AG04449 (cell line): Measurements from ENCODE around the gene LRIG3.

Experiments
- CTCF ChIA-PET: fragments of 350-600 bp; formaldehyde crosslinking; extraction: SDS; loops from one replicate; lab custom pipeline; 2021; ENCODE audit warnings: antibody characterized with exemption; lab: Yijun Ruan, JAX
- POLR2A ChIA-PET: fragments of 400-600, 350-600 bp; formaldehyde crosslinking; extraction: SDS; loops from one replicate; lab custom pipeline; 2020; ENCODE audit warnings: antibody characterized with exemption, inconsistent platforms; lab: Yijun Ruan, JAX
- DNase-seq: peaks from one replicate; pipeline ENCODE4 v3.0.0-alpha.2; 2010; ENCODE audit warnings: low read depth, low spot score
- H3K4me3 ChIP-seq: 2 replicates; pipeline ENCODE4 v1.5.1; 2011; ENCODE audit warnings: low read depth, mild to moderate bottlenecking, control low read depth, low read length
- TF ChIP-seq, protein P1 (sequence below): IDR thresholded peaks from one replicate; pipeline ENCODE4 v1.5.1; 2011; ENCODE audit warnings: mild to moderate bottlenecking, moderate library complexity, low read length, control low read depth, inconsistent platforms; ENCODE audit not compliant: insufficient read depth; ENCODE audit errors: missing control alignments

LRIG3 gene

DNA sequence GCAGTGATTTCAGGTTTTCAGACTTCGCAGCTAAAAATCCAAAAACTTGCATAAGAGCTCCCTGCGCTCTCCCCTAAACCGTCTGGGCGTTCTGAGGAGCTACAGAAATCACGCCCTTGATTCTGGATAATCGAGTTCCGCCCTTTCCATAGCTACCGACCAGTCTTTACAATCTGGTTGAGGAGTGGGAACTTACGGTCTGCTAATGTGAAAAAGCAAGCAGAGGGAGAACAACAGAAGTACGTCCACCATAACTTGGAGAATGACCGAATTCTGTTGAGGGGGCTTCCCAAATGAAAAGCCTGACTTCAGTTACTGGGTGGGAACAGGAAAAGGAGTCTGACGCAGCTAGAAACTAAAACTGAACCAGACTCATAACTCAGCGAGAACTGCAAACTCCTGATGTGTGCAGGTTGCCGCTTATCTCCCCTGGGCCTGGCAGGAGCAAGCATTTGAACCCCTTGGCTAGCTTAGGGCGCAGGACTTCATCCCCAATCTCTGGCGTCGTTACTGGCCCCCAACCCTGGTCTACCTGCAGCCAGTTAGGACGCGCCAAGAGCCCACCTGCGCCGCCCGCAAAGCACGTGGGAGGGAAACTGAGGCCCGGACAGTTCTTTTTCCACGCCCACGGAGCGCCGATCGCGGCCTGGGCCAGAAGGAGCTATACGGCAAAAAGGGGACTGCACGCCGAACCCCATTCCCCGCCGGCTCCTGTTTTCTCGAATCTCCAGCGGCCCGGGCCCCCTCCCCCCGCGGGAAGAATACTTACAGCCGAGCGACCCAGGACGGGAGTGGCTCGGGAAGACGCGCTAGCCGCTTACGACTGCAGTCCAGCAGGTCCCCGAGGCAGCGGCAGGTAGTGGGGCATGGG, 838 bp downstream of the LRIG3 start:
- POLR2A ChIA-PET, result interaction anchor here (1.0 to 1.5 kb wide), 3 partner anchors 122 to 166 kb away, joined by 3 to 9 read pairs (median 7); no protein-coding TSS in a partner anchor
- DNase-seq, result no peak

DNA sequence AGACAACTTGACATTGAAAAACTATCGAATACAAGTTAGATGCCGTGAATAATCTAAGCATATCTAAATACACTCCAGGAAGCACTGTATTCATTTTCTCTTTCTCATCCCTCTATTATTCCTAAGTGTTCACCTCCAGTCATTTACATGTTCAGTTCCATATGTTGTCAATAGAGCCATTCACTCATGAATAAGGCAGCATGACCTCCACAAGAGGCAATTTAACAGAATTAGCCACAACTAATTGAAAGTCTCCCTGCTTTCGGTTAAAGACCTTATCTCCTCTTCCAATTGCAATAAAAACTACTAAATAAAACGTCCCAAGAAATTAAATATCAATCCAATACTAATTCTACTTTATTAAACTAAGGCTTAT, 1.8 kb downstream of the LRIG3 start:
- CTCF ChIA-PET, result interaction anchor here (0.9 to 3.6 kb wide), 7 partner anchors 37 to 378 kb away, joined by 3 to 15 read pairs (median 4); no protein-coding TSS in a partner anchor

More for the DNA sequence above, 838 bp downstream of the LRIG3 start:
- CTCF ChIA-PET, result interaction anchor here (1.2 to 3.6 kb wide), 7 partner anchors 10 to 379 kb away, joined by 3 to 15 read pairs (median 4); no protein-coding TSS in a partner anchor
- peak overlapping the region; percentile 96 for H3K4me3 ChIP-seq
- TF ChIP-seq, protein P1, sequence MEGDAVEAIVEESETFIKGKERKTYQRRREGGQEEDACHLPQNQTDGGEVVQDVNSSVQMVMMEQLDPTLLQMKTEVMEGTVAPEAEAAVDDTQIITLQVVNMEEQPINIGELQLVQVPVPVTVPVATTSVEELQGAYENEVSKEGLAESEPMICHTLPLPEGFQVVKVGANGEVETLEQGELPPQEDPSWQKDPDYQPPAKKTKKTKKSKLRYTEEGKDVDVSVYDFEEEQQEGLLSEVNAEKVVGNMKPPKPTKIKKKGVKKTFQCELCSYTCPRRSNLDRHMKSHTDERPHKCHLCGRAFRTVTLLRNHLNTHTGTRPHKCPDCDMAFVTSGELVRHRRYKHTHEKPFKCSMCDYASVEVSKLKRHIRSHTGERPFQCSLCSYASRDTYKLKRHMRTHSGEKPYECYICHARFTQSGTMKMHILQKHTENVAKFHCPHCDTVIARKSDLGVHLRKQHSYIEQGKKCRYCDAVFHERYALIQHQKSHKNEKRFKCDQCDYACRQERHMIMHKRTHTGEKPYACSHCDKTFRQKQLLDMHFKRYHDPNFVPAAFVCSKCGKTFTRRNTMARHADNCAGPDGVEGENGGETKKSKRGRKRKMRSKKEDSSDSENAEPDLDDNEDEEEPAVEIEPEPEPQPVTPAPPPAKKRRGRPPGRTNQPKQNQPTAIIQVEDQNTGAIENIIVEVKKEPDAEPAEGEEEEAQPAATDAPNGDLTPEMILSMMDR, result no peak

DNA sequence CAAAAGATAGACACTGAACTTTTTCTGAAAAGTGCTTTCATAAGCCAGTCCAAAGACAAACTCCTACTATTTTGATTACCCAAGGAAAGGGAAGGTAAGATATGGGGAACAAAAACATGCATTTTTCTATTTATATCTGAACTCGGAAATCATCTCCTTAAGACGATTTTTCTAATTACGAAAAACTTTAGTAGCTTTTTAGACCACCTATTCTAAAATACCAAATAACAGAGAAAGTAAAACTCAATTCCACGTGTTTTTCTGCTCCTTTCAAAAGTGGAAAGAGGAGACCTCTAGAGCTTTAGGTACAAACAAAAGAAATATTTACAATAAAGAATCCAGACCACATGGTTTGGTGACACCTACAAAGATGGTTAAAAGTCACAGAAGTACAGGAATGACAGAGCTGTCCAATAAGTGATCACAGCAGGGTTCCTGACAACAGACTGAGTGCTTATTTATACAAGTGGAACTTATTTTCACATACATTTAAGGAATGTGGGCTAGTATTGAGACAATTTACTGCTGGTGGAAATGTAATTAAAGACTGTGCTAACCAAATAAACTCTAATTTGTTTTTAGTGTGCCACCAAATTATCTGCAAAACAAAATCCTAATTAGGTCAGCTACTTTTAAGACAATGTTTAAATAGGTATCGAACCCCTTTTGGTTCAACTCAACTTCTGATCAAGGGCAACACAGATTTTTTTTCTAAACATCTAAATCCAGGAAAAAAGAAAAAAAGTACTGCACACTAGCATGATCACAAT, 2.4 kb downstream of the LRIG3 start:
- ChIA-PET CTCF (interaction anchor here (0.9 to 3.6 kb wide), 6 partner anchors 37 to 571 kb away, joined by 3 to 15 read pairs (median 4); no protein-coding TSS in a partner anchor), POLR2A (interaction anchor here (1.7 kb wide), 1 partner anchor 377 kb away, joined by 3 read pairs; no protein-coding TSS in a partner anchor)
- DNase-seq, result no peak
- TF ChIP-seq, protein P1, result no peak
- H3K4me3 ChIP-seq, result peak overlapping the region; percentile 96

More for the DNA sequence above, 1.8 kb downstream of the LRIG3 start:
- H3K4me3 ChIP-seq, result peak overlapping the region; percentile 96
- POLR2A ChIA-PET, result interaction anchor here (1.0 kb wide), 1 partner anchor 160 kb away, joined by 3 read pairs; no protein-coding TSS in a partner anchor
- TF ChIP-seq, protein P1, result no peak
- DNase-seq, result no peak

DNA sequence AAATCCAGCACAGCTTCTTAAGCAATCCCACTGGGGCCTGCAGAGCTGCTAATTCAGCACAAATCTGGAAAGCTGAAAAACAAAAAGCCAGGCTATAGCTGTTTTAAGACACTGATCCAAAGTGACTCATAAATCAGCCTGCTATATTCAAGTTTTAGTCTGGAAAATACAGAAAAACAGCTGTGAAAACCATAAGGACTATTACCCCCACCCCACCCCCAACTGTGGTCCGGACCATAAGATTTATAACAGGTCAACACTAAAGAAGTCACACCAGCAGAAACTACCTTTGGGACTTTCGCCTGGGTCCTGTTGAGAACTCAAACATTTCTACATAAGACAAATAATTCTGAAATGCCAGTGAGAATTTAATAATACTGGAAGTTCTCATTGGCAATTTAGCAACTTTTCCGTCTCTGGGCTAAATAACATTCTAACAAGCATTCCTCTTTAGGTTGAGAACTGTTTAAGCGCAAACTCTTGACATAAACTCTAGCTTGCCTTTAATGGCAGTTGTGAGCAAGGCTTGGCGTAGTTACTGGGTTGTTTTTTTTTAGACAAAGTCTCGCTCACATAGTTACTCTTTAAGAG, 3.3 kb downstream of the LRIG3 start:
- peak overlapping the region; percentile 96 for H3K4me3 ChIP-seq
- TF ChIP-seq, protein P1, result no peak
- ChIA-PET POLR2A (interaction anchor here (0.7 to 1.7 kb wide), 3 partner anchors 168 to 376 kb away, joined by 3 to 4 read pairs (median 3); no protein-coding TSS in a partner anchor), CTCF (interaction anchor here (0.9 to 1.4 kb wide), 4 partner anchors 168 to 570 kb away, joined by 3 to 8 read pairs (median 4); no protein-coding TSS in a partner anchor)
- DNase-seq, result no peak

DNA sequence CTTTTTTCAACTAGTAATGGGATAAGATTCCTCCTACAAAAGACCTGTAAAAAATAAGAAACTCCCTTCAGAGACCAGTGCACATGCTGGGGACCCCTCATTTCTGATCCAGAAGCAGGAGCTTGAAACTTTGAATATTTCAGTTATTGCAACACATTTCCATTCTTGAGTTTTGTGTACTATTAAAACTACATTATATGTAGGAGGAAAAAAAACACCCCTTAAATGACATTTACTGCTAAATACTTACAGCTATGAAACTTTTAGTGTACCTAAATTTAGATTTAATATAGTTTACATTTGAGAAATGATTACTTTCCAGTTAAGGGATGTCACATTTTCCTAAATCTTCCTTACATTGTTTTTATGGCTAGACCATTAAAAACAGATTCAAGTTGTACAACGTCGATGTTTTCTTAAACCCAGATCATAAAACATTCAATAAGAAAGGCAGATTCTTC, 4.1 kb downstream of the LRIG3 start:
- TF ChIP-seq, protein P1, result no peak
- DNase-seq, result no peak
- POLR2A ChIA-PET, result interaction anchor here (0.8 to 1.7 kb wide), 3 partner anchors 125 to 375 kb away, joined by 3 to 4 read pairs (median 3); no protein-coding TSS in a partner anchor
- CTCF ChIA-PET, result interaction anchor here (1.2 to 1.4 kb wide), 2 partner anchors 197 to 375 kb away, joined by 4 to 8 read pairs; no protein-coding TSS in a partner anchor
- H3K4me3 ChIP-seq, result peak overlapping the region; percentile 96
